Muscle of arm (tissue), 12 donors: ENCODE results near the gene NCAM2. TPM values are rescaled to one million over a fixed set of nuclear protein-coding genes. Genes with fewer than 3 reads are reported as not detected.

Source experiments
- DNase-seq: peaks from one replicate; pipeline ENCODE4 v3.0.0-alpha.2; 2013
- polyA plus RNA-seq, 12 donors: library from polyadenylated mRNA; unstranded; fragments of 120-200 nt; gene quantifications; one replicate each; pipeline ENCODE4 v1.2.1, GENCODE V29; 2013; ENCODE audit not compliant: insufficient read length in 12 of 12

The NCAM2 gene
- polyA plus RNA-seq, 12 donors: 3.9 to 27.5 (median 6.9) TPM; not detected in 1

- DNase-seq: no peak
Observed at GRCh38 chr21:21205604-21206003, 207.4 kb downstream of the NCAM2 start.

- no peak for DNase-seq
Observed at GRCh38 chr21:21210552-21210951, 212.3 kb downstream of the NCAM2 start.

- no peak for DNase-seq
Observed at GRCh38 chr21:21213297-21213696, 215.1 kb downstream of the NCAM2 start.

- no peak for DNase-seq
Observed at GRCh38 chr21:21216047-21216446, 217.8 kb downstream of the NCAM2 start.

GRCh38 chr21:21226472-21226871 lies 228.3 kb downstream of the NCAM2 start:
- no peak for DNase-seq

GRCh38 chr21:21230672-21231071 lies 232.5 kb downstream of the NCAM2 start:
- DNase-seq: peak; percentile 17

GRCh38 chr21:21231913-21232312 lies 233.7 kb downstream of the NCAM2 start:
- DNase-seq: no peak

- DNase-seq: peak; percentile 58
Observed at GRCh38 chr21:21232320-21232719, 234.1 kb downstream of the NCAM2 start.

GRCh38 chr21:21233051-21233450 lies 234.8 kb downstream of the NCAM2 start:
- peak; percentile 26 for DNase-seq

- DNase-seq: no peak
Observed at GRCh38 chr21:21236996-21237395, 238.8 kb downstream of the NCAM2 start.

- DNase-seq: no peak
Observed at GRCh38 chr21:21238629-21239400, 240.6 kb downstream of the NCAM2 start.

- DNase-seq: no peak
Observed at GRCh38 chr21:21241391-21241790, 243.2 kb downstream of the NCAM2 start.

GRCh38 chr21:21246007-21246406 lies 247.8 kb downstream of the NCAM2 start:
- no peak for DNase-seq

- no peak for DNase-seq
Observed at GRCh38 chr21:21247424-21247823, 249.2 kb downstream of the NCAM2 start.

GRCh38 chr21:21262048-21262447 lies 263.8 kb downstream of the NCAM2 start:
- no peak for DNase-seq

GRCh38 chr21:21268061-21268471 lies 269.9 kb downstream of the NCAM2 start:
- DNase-seq: no peak

GRCh38 chr21:21268885-21269284 lies 270.7 kb downstream of the NCAM2 start:
- DNase-seq: no peak

- DNase-seq: no peak
Observed at GRCh38 chr21:21279193-21279901, 281.1 kb downstream of the NCAM2 start.

GRCh38 chr21:21283810-21284209 lies 285.6 kb downstream of the NCAM2 start:
- no peak for DNase-seq

GRCh38 chr21:21286170-21286798 lies 288.1 kb downstream of the NCAM2 start:
- DNase-seq: no peak

- DNase-seq: no peak
Observed at GRCh38 chr21:21290751-21291150, 292.5 kb downstream of the NCAM2 start.

- DNase-seq: no peak
Observed at GRCh38 chr21:21291883-21292569, 293.8 kb downstream of the NCAM2 start.
